Lung (tissue), 12 donors: Measurements from ENCODE around the gene MPZ. TPM values are rescaled to one million over a fixed set of nuclear protein-coding genes. Genes with fewer than 3 reads are reported as not detected.
A peak's percentile ranks its signal among the peaks of the same experiment; 100 is the strongest.

Experiments used
- ATAC-seq: fragments of 200-7000 bp; cut with Tn5 transposase; one replicate; pipeline ENCODE4 v1.9.1; 2020; ENCODE audit warnings: moderate number of reproducible peaks; ENCODE audit not compliant: insufficient read depth, low FRiP score
- DNase-seq, 3 donors: peaks; one replicate each; pipeline ENCODE4 v3.0.0-alpha.2; 2013 to 2017
- H3K27ac ChIP-seq, 2 donors: one replicate each; pipeline ENCODE4 v1.5.1; 2013; ENCODE audit warnings: mild to moderate bottlenecking in 2 of 2, moderate library complexity in 2 of 2, control low read depth in 1 of 2, inconsistent platforms in 1 of 2, low read depth in 1 of 2, low read length in 1 of 2
- H3K27me3 ChIP-seq, 3 donors: one replicate each; pipeline ENCODE4 v1.5.1; 2013; ENCODE audit warnings: low read length in 2 of 3; ENCODE audit not compliant: control insufficient read depth in 3 of 3, insufficient read depth in 3 of 3
- H3K36me3 ChIP-seq, 4 donors: one replicate each; pipeline ENCODE4 v1.5.1; 2013; ENCODE audit warnings: low read length in 4 of 4, mild to moderate bottlenecking in 1 of 4, moderate library complexity in 1 of 4; ENCODE audit not compliant: control insufficient read depth in 4 of 4, insufficient read depth in 4 of 4
- H3K4me1 ChIP-seq, 5 donors: one replicate each; pipeline ENCODE4 v1.5.1; 2013; ENCODE audit warnings: low read length in 5 of 5, mild to moderate bottlenecking in 2 of 5, moderate library complexity in 1 of 5; ENCODE audit not compliant: control insufficient read depth in 5 of 5, insufficient read depth in 5 of 5
- H3K4me3 ChIP-seq: one replicate; pipeline ENCODE4 v1.5.1; 2013; ENCODE audit warnings: mild to moderate bottlenecking, control low read depth, moderate library complexity
- H3K9ac ChIP-seq, 2 donors: one replicate each; pipeline ENCODE4 v1.5.1; 2013; ENCODE audit warnings: low read length in 2 of 2, control low read depth in 1 of 2; ENCODE audit not compliant: insufficient read depth in 1 of 2
- H3K9me3 ChIP-seq, 4 donors: one replicate each; pipeline ENCODE4 v1.5.1; 2013; ENCODE audit warnings: low read length in 3 of 4, mild to moderate bottlenecking in 1 of 4, moderate library complexity in 1 of 4; ENCODE audit not compliant: control insufficient read depth in 4 of 4, insufficient read depth in 3 of 4
- CTCF ChIP-seq: IDR thresholded peaks from 2 replicates; pipeline ENCODE4 v1.5.1; 2012; ENCODE audit warnings: mild to moderate bottlenecking; ENCODE audit errors: control extremely low read depth, extremely low read depth
- WGBS, 2 donors: extraction: QIAGEN DNeasy Blood & Tissue Kit; methylation state at CpG; one replicate each; pipeline ENCODE4 v1.1.7; 2013; 5-methylcytosine and 5-hydroxymethylcytosine counted together
- polyA plus RNA-seq, 2 donors: library from polyadenylated mRNA; stranded (reverse); fragments of 200-250 nt; gene quantifications; one replicate each; pipeline ENCODE4 v1.2.1, GENCODE V29; 2013
- total RNA-seq, 2 donors: library from RNA; depleted of rRNA in 1 of 2; stranded (reverse); fragments of >200 nt in 1 of 2; gene quantifications; one replicate each; pipeline ENCODE4 v1.2.1, GENCODE V29; 2014 to 2021
- donor health status: control.
- donor health status: control.
- donor health status: Bipolar disorder and iron deficiency.
- donor health status: healthy.
- donor health status: DM: yes; HTN: yes; CAD: no.

Gene MPZ
- total and polyA plus RNA-seq, 4 donors, result 2.0 to 5.1 (median 3.6) TPM

GRCh38 chr1:161314201-161314981 lies 4.6 kb upstream of the MPZ start, which contains the start of gene SDHC:
Gene SDHC, plus strand, starts transcription at chr1:161314381. Its CDS starts 25 bp downstream, at chr1:161314406.
- ATAC-seq (peak; percentile 99), DNase-seq (peak; percentile 94 to 95 (median 94))
- H3K27ac ChIP-seq, result peak within 1 kb of the TSS; percentile 88 to 97
- no peaks in the 10 kb centered on the region for H3K9me3 ChIP-seq
- peaks cover 0 to 6% (median 0%) of the 10 kb centered on the region in 3 donors for H3K27me3 ChIP-seq
- TF ChIP-seq CTCF, result no peak
- H3K9ac ChIP-seq, result peak within 1 kb of the TSS; percentile 93 to 95
- peaks cover 0 to 5% (median 0%) of the 10 kb centered on the region in 4 donors for H3K36me3 ChIP-seq
- 0 to 1% methylated on average over 45 of the region's 45 CpGs for WGBS, 2 donors
- H3K4me1 ChIP-seq, result peaks cover 0 to 8% (median 5%) of the 10 kb centered on the region in 5 donors
- peak within 1 kb of the TSS; percentile 83 for H3K4me3 ChIP-seq

- WGBS, 2 donors, result 34 to 39% methylated on average over 28 of the region's 28 CpGs
- peak; percentile 8 for ATAC-seq
These were observed 3.9 kb upstream of the MPZ start for GRCh38 chr1:161313554-161314200.

GRCh38 chr1:161311595-161312181 lies 1.9 kb upstream of the MPZ start:
- ATAC-seq (no peak), DNase-seq (no peak)
- no peak overlapping the region for H3K4me3 ChIP-seq
- 95 to 97% methylated on average over 4 of the region's 4 CpGs for WGBS, 2 donors
- H3K9me3 ChIP-seq, result no peaks in the 10 kb centered on the region
- peaks cover 0 to 10% (median 5%) of the 10 kb centered on the region in 5 donors for H3K4me1 ChIP-seq
- TF ChIP-seq CTCF, result no peak
- no peak overlapping the region for H3K9ac ChIP-seq
- no peak overlapping the region for H3K27ac ChIP-seq
- H3K36me3 ChIP-seq, result peaks cover 0 to 5% (median 0%) of the 10 kb centered on the region in 4 donors
- H3K27me3 ChIP-seq, result peaks cover 0 to 6% (median 0%) of the 10 kb centered on the region in 3 donors

More at GRCh38 chr1:161313554-161314200, 3.9 kb upstream of the MPZ start:
- Histone ChIP-seq H3K4me1 (peaks cover 0 to 8% (median 5%) of the 10 kb centered on the region in 5 donors), H3K4me3 (peak overlapping the region; percentile 55), H3K9me3 (no peaks in the 10 kb centered on the region), H3K9ac (peak overlapping the region; percentile 93 to 95), H3K27ac (peak overlapping the region; percentile 88 to 97), H3K36me3 (peaks cover 0 to 5% (median 0%) of the 10 kb centered on the region in 4 donors), H3K27me3 (peaks cover 0 to 6% (median 0%) of the 10 kb centered on the region in 3 donors)
- no peak for DNase-seq
- TF ChIP-seq CTCF, result no peak
